ENCODE results near the gene PDZRN4.
"Not testable (repeated sequence)": the region's sequence is repeated elsewhere in the genome, so short reads cannot be mapped to it uniquely, and the experiment has no call there.

The PDZRN4 gene

GRCh38 chr12:41287500-41288141, 99.5 kb downstream of the PDZRN4 start:
- DNase-seq: no peak

GRCh38 chr12:41288142-41288811, 100.2 kb downstream of the PDZRN4 start:
- no peak for DNase-seq

- DNase-seq: no peak
Observed at GRCh38 chr12:41289501-41289900, 101.4 kb downstream of the PDZRN4 start.

- DNase-seq: no peak
Observed at GRCh38 chr12:41293011-41293410, 104.9 kb downstream of the PDZRN4 start.

GRCh38 chr12:41293461-41293860, 105.3 kb downstream of the PDZRN4 start:
- no peak for DNase-seq

- no peak for DNase-seq
Observed at GRCh38 chr12:41302979-41303403, 114.9 kb downstream of the PDZRN4 start.

GRCh38 chr12:41304526-41304925, 116.4 kb downstream of the PDZRN4 start:
- DNase-seq: no peak

- no peak for DNase-seq
Observed at GRCh38 chr12:41310367-41310766, 122.2 kb downstream of the PDZRN4 start.

- no peak for DNase-seq
Observed at GRCh38 chr12:41311883-41312282, 123.8 kb downstream of the PDZRN4 start.

GRCh38 chr12:41312451-41312850, 124.3 kb downstream of the PDZRN4 start:
- not testable (repeated sequence) for DNase-seq

GRCh38 chr12:41325336-41325735, 137.2 kb downstream of the PDZRN4 start:
- DNase-seq: no peak

GRCh38 chr12:41327096-41327895, 139.2 kb downstream of the PDZRN4 start:
- DNase-seq: no peak

- DNase-seq: no peak
Observed at GRCh38 chr12:41333974-41334373, 145.9 kb downstream of the PDZRN4 start.

- DNase-seq: no peak
Observed at GRCh38 chr12:41334390-41334789, 146.3 kb downstream of the PDZRN4 start.

- DNase-seq: no peak
Observed at GRCh38 chr12:41336041-41336549, 148.0 kb downstream of the PDZRN4 start.

GRCh38 chr12:41339784-41340183, 151.7 kb downstream of the PDZRN4 start:
- DNase-seq: no peak

- no peak for DNase-seq
Observed at GRCh38 chr12:41344776-41345470, 156.8 kb downstream of the PDZRN4 start.

- no peak for DNase-seq
Observed at GRCh38 chr12:41348198-41348597, 160.1 kb downstream of the PDZRN4 start.

- DNase-seq: no peak
Observed at GRCh38 chr12:41356181-41356580, 168.1 kb downstream of the PDZRN4 start.

GRCh38 chr12:41361738-41362137, 173.6 kb downstream of the PDZRN4 start:
- DNase-seq: no peak

GRCh38 chr12:41362510-41362909, 174.4 kb downstream of the PDZRN4 start:
- no peak for DNase-seq

GRCh38 chr12:41362931-41363330, 174.8 kb downstream of the PDZRN4 start:
- no peak for DNase-seq

GRCh38 chr12:41364211-41364610, 176.1 kb downstream of the PDZRN4 start:
- no peak for DNase-seq

Data from stimulated activated CD4-positive, alpha-beta T cell treated with anti-CD3 and anti-CD28 coated beads, Interleukin-4, amount 100 ng/mL, for 4 hours (primary cell).